Ecto neural progenitor cell (in vitro differentiated cells): ENCODE measurements around the gene DDAH1.
"Not testable (repeated sequence)": the region's sequence is repeated elsewhere in the genome, so short reads cannot be mapped to it uniquely, and the experiment has no call there.

ENCODE experiments used
- DNase-seq: peaks from one replicate; pipeline ENCODE4 v3.0.0-alpha.2; 2018; ENCODE audit warnings: low spot score

Gene DDAH1

DNA sequence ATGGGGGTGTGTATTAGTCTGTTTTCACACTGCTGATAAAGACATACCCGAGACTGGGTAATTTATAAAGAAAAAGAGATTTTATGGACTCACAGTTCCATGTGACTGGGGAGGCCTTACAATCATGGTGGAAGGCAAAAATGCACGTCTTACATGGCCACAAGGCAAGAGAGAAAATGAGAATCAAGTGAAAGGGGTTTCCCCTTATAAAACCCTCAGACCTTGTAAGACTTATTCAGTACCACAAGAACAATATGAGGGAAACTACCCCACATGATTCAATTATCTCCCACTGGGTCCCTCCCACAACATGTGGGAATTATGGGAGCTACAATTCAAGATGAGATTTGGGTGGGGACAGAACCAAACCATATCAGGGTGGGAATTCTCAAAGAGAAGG lies 5.2 kb upstream of the DDAH1 start:
- DNase-seq, result not testable (repeated sequence)

DNA sequence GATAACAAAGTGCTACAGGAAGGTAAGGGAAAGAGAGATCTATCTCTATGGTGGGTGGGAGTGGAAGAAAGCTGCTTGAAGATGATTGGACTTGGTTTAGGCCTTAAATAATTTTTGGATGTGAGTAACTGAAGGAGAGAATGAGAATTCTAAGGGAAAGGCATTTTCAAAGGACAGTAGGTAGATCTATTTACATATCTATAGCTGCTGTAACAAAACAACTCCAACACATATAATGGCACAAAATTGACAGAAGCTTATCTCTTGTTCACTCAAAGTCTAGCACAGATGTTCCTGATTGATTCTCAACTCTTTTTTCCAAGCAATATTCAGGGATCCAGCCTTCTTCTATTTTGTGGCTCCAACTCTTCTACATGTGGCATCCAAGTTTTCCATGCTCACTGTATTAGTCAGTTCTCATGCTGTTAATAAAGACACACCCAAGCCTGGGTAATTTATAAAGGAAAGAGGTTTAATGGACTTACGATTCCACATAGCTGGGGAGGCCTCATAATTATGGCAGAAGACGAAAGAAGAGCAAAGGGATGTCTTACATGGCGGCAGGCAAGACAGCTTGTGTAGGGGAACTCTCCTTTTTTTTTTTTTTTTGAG lies 3.1 kb upstream of the DDAH1 start:
- no peak for DNase-seq

DNA sequence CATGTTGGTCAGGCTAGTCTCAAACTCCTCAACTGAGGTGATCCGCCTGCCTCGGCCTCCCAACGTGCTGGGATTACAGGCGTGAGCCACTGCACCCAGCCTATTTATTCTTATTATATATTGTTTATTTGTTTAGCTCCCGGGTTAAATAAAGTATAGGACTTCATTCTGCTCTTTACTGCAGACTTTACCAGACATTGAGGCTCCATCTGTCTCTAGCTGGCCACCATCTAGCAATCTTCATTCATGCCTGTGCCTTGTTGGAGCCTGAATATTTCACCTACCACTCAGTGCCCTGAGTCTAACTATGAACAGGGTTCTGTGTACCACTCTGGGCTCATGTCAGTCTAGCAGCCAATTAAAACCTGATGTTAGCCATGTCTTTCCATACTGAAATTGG lies 2.1 kb upstream of the DDAH1 start:
- no peak for DNase-seq

DNA sequence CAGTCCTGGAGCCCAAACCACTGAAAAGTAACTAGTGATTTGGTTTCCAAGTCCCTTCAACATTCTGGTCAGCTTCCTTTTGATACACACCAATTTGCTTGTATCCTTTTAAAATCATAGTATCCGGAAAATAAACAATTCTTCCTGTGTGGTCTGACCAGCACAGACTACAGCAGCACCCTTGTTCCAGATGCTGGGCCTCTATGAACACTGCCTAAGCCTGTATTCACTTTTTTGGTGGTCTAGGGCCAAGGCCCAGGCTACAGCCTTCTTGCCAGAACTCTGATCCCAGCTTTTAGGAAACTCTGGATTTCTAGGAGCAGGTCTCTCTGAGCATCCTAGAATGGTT lies 801 bp upstream of the DDAH1 start:
- no peak for DNase-seq

DNA sequence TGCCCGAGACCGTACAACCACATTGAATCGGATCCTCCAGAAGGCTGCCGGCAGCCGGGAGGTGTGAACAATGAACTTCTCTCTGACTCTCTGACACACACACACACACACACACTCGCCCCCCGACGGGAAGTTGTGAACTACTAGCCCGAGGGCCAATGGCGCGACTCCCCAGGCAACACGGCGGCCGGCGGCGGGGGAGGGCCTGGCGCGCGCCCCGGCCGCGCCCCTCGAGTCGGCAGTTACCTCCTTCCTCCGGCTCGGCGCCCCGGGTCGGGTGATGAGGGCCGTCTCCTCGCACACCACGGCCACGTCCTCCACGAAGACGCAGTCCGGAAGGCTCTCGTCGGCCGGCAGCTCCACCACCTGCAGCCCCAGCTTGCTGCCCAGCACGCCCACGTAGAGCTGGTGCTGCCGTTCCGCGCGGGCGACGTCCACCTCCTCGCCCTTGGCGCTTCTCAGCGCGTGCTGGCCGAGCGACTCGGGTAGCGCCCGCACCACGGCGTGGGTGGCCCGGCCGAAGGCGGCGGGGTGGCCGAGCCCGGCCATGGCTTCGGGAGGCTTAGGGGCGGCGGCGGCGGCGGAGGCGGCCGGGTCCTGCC lies 361 bp downstream of the DDAH1 start:
- DNase-seq, result peak; percentile 82

DNA sequence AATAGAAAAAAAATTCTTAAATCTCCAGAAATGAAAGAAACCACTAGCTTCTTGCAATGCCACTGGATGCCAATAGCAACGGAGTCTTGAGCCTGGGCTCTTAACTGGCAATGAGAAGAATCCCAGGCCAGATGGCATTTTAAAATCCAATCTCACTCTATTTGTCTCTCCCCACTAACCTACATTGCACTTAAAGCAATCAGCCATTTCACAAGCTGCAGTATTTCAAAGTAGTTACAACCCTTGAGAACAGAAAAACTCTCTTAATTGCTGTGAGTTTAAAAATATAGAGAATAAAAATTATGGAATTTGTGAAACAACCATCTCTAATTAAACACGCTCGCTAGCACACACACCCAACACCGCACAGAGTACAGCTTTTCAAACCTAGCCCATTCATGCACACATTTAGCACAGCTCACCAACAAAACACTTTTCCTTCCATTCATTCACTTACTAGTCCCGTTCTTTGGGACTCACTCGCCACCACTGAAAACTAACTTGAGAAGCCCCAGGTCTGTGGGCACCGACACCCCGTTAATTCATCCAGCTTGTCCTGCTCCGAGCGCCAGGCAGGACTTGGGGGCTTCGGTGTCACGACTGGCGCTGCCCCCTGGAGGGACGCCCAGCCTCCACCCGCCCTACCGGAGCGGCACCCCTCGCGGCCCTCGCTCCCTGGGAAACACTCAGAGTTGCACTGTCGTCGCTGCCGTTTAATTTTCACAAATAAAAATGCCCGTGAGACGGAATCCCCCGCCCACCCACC lies 1.0 kb downstream of the DDAH1 start:
- no peak for DNase-seq

DNA sequence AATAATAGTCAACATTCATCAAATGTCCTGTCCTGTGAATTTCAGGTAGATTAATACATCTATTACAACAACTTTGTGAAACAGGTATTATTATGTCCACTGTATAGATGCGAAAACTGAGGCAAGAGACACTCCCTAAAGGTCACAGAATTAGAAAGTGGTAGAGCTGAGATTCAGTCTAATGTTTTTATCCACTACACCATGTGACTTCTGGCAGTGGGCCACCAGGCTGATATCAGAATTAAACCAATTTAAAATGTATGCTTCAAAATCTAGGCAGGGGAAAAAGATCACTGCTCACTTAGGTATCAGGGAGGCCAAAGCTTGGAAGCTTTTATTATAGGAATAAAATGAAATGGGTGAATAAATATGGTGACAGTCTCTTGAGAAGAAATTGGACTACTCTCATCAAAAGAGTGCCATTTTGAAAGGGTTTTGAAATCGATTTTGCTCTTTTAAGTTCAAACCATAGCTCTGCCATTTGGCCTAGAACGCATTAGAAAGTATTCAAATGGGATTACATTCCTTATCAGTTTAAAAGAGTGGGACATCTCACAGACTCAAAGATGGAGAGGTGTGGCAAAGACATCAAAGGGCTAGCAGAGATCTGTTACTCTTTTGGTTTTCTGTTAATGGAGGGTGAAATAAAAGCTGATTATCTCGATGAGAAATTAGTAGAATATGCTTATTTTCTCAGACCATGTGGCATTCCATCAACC lies 1.9 kb downstream of the DDAH1 start:
- no peak for DNase-seq

DNA sequence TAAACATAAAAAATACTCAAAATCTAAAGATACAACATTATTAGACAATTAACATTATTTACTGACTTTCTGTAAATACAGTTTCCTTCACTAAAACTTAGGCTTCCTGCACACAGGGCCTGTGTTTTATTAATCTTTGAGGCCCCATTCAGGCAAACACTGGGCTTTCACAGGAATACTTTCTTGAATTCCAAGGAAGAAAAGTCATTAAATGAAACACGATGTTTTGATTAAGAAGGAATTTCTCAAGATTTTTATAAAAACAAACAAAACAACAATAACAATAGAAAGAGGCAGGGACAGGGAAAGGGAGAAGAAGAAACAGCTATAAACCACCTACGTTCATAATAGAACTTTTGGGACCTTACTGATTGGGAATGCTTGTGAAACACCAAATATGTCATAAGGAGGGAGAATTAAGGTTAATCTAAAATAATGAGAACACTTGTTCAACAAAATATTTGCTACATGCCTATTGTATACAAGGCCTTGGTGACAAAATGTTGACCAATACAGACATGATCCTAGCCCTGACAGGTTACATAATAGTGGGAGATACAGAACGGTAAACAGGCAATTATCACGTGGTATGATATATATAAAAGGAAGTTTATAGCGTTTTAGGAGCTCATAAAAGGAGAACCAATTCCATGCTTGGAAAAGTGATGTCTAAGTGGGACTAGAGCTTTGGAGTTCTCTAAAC lies 3.6 kb downstream of the DDAH1 start:
- no peak for DNase-seq

DNA sequence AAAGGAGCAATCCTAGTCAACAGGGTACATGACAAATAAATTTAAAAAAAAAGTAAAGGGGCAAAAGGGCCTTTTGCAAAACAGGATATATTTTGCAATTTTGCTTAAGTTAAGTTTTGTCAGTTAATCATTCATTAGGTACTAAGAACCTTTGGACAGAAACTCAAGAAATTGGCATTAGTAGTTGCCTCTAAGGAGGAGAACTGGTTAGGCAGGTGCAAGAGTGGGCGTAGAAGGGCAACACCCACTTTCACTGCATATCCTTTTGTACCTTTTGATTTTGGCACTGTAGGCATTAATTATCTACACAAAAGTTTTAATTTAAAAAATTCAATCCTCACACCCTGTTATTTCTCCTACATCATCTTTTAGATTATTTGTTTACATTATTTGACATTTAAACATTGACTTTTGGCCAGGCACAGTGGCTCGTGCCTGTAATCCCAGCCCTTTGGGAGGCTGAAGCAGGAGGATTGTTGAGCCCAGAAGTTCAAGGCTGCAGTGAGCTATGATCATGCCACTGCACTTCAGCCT lies 4.3 kb downstream of the DDAH1 start:
- DNase-seq, result no peak

DNA sequence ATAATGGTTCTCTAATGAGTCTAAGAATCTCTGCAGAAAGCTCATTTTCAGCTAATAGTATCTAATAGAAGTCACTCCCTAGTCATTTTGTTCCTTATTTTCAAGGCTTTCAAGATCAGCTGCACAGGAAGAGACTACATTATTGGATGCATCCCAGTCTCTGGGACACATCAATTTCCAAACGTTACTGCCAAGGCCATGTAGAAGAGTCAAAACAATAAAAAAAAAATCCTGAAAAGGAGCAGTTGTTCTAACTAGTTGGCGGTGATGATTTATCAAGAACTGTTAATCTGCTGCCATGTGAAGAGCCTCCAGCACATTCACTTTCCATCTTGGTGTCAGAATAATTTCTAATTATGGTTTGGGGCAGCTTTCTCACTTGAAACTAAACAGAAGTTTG lies 5.7 kb downstream of the DDAH1 start:
- DNase-seq, result no peak

DNA sequence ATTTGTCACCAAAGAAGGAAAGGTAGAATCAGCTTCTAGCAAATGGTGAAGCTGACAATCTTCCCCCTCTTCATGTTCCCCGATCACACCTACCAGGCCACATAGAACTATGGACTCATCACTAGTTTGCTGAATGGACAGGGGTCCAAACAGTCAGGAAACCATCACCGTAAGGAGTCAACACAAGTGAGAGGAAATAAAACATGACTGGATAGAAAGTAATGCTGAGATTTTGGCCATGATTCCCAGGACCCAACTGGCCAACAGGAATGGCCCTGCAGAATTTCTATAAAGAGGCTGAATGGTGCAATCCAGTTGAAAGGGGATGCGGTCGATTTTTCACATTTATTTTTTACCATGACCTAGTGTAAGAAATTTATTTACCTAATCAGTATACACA lies 10.7 kb downstream of the DDAH1 start:
- DNase-seq, result no peak

DNA sequence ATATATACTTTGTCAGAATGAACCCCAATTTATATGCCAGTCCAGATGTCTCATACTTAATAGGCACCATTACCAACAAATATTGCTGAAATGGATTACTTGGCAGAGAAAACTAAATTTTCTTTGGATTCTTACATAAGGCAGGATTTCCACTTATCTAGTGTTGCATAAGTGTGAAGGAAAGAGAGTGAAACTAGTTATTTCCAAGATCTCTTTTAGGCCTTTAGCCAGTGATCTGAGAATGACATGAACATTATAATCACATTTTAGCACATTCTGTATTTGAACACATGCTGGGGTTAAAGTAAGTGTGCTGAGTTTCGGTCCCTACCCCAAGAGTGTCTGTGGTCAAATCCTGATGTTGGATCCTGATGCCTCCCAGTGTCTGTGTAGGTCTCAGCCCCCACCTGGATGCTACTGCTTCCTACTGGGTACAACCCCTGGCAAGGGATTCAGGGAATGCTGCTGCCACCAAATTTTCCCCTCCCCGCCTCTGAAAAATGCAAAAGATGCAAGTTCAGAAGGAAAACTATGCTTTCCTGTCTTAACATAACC lies 11.2 kb downstream of the DDAH1 start:
- no peak for DNase-seq

DNA sequence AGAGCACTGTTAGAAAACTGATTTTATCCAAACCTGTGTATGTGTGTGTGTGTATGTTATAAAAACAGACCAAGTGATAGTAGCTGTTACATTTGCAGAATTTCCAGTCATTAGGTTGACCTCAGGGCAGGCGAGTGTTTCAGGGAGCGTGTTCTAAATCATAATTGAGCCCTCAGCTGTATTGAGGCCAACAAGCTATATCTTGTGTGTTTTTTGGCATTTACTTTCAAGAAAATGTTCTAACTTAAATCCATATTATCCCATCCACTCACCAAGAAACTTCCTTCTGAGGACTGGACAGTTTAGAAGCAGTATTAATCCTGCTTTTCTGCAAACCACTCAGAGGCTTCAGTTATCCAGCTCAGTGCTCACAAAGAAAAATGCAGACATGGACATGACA lies 12.0 kb downstream of the DDAH1 start:
- DNase-seq, result no peak

DNA sequence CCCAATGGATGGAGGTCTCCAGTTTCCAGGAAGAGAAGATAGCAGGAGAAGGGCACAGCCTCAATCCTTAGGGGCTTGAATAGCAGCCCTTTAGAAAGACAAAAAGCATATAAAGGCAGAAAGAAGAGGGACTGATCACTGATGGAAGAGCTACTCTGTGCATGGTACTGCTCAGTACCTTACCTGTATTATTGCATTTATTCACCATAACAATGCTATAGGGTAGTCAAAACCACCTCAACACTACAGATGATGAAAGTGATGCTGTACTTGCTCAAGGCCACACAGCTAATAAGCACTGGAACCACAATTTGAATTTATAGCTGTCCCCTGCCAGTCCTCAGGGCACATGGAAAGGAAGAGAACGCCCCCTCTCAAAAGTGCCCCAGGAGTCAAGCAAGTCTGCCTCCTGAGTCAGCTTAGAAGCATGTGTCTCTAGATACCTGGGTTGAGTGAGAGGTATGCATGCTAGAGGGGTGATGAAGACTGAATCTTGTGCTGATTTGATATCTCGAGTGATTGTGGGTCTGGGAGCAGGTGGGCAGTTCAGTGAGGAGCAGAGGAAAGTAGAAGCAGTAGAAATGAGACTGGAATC lies 13.6 kb downstream of the DDAH1 start:
- DNase-seq, result no peak

DNA sequence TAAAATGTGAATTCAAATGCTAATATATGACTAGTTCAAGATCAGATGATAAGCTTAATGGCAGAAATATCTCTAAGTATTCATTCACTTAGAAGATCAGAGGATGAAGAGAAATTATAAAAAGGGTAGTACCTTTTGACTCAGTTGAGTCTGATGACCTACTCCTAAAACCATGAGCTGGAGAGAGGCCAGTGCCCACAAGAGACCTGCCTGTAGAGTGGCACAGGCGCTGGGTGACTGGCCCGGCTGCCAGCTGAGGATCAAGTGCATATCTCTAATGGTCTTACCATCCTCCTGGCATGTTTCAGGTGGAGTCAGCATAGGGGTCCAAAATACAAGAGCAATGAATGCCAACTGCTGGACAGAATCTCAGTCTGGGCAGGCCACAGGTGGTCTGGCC lies 14.1 kb downstream of the DDAH1 start:
- no peak for DNase-seq

DNA sequence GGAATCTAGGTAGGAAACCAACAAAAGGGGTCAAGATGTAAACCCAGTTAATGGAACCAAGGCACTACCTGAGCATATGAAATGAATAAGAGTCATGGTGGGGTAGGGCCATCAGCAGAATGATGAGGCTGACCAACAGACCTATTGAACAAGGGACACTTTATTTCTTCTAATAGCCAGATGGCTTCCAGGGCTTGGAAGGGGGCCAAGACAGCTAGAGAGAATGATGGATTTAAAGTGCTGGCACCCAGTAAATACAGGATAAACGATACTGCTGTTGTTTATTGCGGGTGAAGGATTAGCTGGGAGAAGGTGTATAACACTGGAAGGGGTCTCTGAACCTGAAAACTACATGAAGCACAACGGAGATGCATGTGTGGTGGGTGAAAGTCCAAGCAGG lies 15.6 kb downstream of the DDAH1 start:
- no peak for DNase-seq

DNA sequence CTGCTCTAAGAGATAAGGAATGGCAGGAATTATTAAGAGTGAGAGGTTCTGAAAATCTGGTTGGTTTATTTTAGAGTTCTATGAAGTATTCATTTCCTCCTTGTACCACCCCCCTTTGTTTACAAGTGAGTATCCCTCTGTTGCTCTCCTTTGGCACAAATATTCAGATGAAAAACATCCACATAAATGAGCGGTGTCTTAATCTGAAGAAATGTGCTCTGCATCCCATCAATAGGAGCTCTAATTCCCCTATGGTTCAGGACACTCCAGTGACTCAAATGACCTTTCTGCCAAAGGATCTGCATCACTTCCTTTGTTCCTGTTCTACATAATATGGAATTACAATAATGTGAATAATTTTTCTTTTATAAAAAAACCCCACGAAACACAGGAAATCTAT lies 16.6 kb downstream of the DDAH1 start:
- DNase-seq, result no peak

DNA sequence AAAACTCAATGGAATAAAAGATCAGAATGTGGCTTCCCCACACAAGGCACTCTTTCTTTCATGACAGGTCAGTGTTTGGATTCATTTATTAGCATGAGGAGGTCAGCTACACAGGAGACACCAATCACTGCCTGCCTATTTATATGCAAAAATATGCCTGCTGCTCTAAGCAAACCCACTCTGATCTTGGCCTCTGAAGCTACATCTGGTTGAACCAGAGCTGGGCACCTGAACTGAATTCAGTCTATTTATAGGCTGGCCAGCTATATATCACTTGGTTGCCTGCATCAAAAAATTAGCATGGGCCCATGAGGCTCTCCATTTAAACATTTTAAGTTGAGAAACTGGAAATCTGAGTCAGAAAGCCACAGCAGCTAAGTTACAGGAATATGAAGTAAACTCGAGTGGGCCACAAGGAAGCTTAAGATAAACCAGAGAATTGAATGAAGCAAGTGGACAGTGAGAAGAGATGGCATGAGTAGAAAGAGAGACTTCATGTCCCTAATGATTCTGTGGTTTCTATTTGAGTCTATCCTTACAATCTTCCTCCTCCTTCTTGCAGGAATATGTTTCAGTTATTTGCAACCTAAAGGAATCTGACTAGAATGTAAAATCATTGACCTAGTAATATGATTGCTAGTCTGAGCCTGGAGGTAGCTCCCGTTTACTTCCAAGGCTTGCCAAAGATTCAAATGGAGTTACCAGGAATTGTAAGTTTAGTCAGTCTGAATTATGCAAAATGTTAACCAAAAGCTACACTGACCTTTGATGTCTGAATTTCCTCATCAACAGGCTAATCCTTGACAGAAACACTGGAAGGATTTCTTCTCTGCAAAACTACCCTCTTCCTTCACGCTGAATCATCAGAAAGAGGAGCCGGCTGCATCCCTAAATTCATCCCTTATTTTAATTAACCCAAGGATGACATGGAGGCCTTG lies 17.7 kb downstream of the DDAH1 start:
- DNase-seq, result no peak

DNA sequence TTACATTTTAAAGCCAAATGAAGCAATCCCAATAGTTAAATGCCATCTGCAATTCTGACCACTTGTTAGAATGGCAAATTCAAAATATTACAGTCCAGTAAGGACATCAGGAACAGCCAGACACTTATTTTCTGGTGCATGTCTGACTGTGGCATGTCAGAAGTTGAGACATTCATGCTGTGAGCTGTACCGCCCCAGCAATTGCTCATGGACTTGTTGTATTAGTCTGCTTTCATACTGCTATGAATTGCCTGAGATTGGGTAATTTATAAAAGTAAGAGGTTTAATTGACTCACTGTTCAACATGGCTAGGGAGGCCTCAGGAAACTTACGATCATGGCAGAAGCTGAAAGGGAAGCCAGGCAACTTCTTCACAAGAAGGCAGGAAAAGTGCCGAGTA lies 19.1 kb downstream of the DDAH1 start:
- no peak for DNase-seq

DNA sequence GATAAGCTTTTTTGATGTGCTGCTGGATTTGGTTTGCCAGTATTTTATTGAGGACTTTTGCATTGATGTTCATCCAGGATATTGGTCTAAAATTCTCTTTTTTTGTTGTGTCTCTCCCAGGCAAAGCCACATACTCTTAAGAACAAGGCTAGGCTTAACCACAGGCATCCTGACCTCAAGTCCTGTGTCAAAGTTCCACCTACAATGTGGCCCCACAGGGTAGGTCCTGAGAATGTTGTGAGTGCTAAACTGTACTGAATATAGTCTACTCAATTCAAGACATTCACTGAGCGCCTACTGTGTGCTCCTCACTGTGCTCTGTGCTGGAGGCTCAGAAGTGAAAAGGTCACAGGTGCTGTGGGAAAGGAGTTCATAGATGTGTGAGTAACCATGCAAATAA lies 20.6 kb downstream of the DDAH1 start:
- no peak for DNase-seq
